Adipocyte (in vitro differentiated cells): Measurements from ENCODE around the gene TEX2.
"Not testable (repeated sequence)": the region's sequence is repeated elsewhere in the genome, so short reads cannot be mapped to it uniquely, and the experiment has no call there.

Experiments used
- DNase-seq: peaks from one replicate; pipeline ENCODE4 v3.0.0-alpha.2; 2015; ENCODE audit warnings: low read depth
- H3K27me3 ChIP-seq: replicated peaks from 2 replicates; pipeline ENCODE4 v1.7.0; 2013; ENCODE audit warnings: mild to moderate bottlenecking, low read length, moderate library complexity; ENCODE audit not compliant: control insufficient read depth, insufficient read depth
- H3K36me3 ChIP-seq: 2 replicates; pipeline ENCODE4 v1.7.0; 2013; ENCODE audit warnings: low read length, mild to moderate bottlenecking, moderate library complexity; ENCODE audit not compliant: control insufficient read depth, insufficient read depth, severe bottlenecking
- H3K4me1 ChIP-seq: 2 replicates; pipeline ENCODE4 v1.7.0; 2013; ENCODE audit warnings: mild to moderate bottlenecking, low read length, moderate library complexity; ENCODE audit not compliant: control insufficient read depth, insufficient read depth
- H3K4me3 ChIP-seq: 2 replicates; pipeline ENCODE4 v1.7.0; 2013; ENCODE audit warnings: mild to moderate bottlenecking, low read length, moderate library complexity
- H3K9ac ChIP-seq: 2 replicates; pipeline ENCODE4 v1.7.0; 2013; ENCODE audit warnings: mild to moderate bottlenecking, low read length, moderate library complexity
- H3K9me3 ChIP-seq: 2 replicates; pipeline ENCODE4 v1.7.0; 2013; ENCODE audit warnings: mild to moderate bottlenecking, low read length, moderate library complexity; ENCODE audit not compliant: control insufficient read depth

The TEX2 gene

DNA sequence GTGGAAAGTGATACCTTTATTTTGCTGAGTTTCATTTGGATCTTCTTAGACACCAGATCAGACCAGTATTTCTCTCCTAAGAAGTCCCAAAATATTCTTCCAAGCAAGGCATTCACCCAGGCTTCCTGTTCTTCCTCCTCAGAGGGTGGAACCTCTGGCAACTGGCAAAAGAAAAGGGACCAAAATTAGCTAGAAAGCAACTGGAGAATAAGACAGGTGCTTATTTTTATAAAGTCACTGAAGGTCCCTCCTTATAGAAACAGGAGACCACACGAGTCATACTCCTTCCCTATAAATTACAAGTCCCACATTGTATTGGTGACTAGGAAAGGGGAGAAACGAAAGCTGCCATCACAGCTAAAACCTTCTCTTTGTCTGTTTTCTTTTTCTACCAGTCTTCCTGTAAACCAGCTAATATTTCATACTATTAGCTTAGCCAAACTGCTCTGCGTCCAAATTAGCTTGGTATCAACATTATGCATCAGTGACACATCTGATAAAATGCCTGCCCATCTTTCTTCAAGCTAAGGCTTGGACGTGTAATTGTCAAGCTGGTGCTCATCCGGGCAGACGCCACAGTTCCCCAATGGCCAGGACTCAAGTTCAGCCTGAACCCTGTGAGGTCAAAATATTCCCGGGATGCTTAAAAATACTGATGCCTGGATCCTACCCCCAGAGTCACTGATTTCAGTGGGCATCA is 85.6 kb downstream of the TEX2 start:
- Histone ChIP-seq H3K4me3 (no peak overlapping the region), H3K36me3 (peaks cover 14% of the 10 kb centered on the region), H3K27me3 (no peaks in the 10 kb centered on the region), H3K9me3 (no peaks in the 10 kb centered on the region), H3K4me1 (peaks cover 54% of the 10 kb centered on the region), H3K9ac (no peak overlapping the region)
- DNase-seq, result no peak

DNA sequence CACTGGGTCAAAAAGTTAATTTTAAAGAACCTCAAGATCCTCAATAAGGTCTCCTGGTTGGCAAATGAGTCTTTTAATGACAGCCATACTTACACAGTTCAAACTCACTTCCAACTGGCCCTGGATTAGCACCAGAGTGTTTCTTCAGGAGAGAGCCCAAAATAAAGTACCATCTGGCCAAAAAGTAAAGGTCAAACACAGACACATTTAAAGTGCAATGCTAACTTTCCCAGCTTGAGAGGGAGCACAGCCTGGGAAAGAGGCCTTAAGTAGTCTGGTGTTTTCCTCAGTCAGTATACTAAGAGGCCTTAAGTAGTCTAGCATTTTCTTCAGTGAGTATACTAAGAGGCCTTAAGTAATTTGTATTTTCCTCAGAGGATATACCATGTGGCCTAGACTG is 86.5 kb downstream of the TEX2 start:
- H3K36me3 ChIP-seq, result peaks cover 14% of the 10 kb centered on the region
- no peak overlapping the region for H3K4me3 ChIP-seq
- H3K9ac ChIP-seq, result no peak overlapping the region
- no peaks in the 10 kb centered on the region for H3K27me3 ChIP-seq
- peaks cover 54% of the 10 kb centered on the region for H3K4me1 ChIP-seq
- H3K9me3 ChIP-seq, result no peaks in the 10 kb centered on the region
- DNase-seq, result no peak

DNA sequence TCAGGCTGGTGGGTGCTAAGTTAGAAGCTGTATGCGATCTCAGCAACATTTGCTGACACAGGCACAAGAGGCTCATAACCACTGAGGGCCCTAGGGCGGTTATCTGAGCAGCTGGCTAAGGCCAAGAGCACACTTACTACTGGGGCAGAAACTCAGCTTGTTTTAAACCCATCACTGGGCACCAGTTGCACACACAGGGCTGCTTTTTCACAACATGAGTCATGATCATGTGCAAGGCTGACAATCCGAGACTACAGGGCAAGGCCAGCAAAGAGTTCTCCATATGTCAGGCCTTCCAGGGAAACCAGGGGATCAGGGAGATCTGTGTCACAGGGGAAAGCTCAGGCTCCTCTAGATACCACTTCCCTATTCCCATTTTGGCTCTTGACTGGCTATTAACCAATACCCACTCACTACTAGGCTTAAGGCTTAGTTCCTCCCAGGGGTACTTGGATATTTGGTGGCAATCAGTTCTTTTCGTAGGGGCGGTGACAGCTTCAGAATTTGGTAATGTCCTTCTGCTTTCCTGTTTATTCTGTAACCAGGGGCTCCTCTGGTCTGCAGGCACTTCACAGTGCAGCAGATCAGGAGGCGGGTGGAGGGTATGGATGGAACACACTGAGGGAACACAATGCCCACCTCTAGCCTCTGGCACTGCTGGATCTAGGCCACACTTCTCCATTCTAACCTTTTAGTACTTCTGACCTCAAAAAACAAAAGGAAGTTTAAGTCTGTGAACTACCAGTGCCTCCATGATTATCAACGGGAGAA is 88.2 kb downstream of the TEX2 start:
- Histone ChIP-seq H3K9me3 (no peaks in the 10 kb centered on the region), H3K9ac (peak overlapping the region; percentile 13), H3K36me3 (peaks cover 22% of the 10 kb centered on the region), H3K27me3 (no peaks in the 10 kb centered on the region), H3K4me3 (no peak overlapping the region), H3K4me1 (peaks cover 45% of the 10 kb centered on the region)
- DNase-seq, result no peak

DNA sequence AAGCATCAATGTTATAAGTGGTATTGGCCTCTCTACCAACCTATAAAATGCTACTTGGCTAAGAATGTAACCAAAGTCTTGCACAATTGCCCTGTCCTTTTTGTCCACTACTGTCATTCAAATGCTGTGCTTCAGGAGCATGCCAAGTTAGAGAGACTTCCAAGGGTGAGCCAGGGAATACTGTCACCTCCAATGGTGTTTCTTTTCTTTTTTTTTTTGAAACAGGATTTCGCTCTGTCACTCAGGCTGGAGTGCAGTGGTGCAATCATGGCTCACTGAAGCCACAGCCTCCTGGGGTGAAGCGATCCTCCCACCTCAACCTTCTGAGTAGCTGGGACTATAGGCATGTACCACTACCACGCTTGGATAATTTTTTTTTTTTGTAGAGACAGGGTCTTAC is 89.4 kb downstream of the TEX2 start:
- peaks cover 27% of the 10 kb centered on the region for H3K36me3 ChIP-seq
- no peak for DNase-seq
- H3K9ac ChIP-seq, result peak overlapping the region; percentile 13
- no peak overlapping the region for H3K4me3 ChIP-seq
- H3K9me3 ChIP-seq, result no peaks in the 10 kb centered on the region
- no peaks in the 10 kb centered on the region for H3K27me3 ChIP-seq
- peaks cover 42% of the 10 kb centered on the region for H3K4me1 ChIP-seq

DNA sequence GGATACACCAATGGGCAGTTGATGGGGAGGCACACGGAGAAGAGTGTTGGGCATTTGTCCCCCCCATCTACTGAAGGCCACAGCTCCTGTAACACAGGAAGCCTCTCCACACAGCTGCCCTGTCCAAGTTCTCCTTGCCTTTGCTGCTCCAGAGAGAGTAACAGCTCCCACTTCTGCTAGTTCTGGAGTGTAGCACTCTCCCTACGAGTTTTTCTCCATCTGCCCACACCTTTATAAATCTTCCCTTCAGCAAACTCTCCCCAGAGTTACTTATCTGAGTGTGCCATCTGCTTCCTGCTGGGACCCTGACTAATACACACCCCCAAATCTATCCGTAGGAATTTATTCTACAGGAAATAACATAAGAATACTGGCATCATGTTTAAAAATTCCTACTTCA is 90.5 kb downstream of the TEX2 start:
- no peak for DNase-seq
- Histone ChIP-seq H3K27me3 (no peaks in the 10 kb centered on the region), H3K9me3 (no peaks in the 10 kb centered on the region), H3K4me3 (no peak overlapping the region), H3K36me3 (peaks cover 26% of the 10 kb centered on the region), H3K9ac (no peak overlapping the region), H3K4me1 (peaks cover 42% of the 10 kb centered on the region)

DNA sequence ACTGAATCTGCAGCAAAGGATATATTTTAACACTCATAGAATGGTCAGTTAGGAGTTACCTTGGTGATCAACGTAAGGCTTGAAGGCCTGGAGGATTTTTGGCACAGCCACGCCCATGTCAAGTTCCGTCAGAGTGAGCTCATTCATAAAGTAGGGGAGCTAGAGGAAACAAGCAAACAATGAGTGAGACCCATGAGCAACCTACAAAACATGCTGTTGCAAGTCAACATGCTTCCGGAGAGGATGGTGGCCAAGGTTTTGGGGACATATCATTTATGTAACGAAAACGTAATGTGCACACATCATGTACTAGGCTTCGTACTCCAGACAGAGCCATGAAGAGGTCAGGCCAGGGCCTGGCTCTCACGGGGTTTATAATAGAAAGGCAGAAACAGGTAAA is 92.0 kb downstream of the TEX2 start:
- Histone ChIP-seq H3K4me3 (no peak overlapping the region), H3K27me3 (no peaks in the 10 kb centered on the region), H3K9me3 (no peaks in the 10 kb centered on the region), H3K4me1 (peaks cover 29% of the 10 kb centered on the region), H3K9ac (no peak overlapping the region), H3K36me3 (peaks cover 34% of the 10 kb centered on the region)
- no peak for DNase-seq

DNA sequence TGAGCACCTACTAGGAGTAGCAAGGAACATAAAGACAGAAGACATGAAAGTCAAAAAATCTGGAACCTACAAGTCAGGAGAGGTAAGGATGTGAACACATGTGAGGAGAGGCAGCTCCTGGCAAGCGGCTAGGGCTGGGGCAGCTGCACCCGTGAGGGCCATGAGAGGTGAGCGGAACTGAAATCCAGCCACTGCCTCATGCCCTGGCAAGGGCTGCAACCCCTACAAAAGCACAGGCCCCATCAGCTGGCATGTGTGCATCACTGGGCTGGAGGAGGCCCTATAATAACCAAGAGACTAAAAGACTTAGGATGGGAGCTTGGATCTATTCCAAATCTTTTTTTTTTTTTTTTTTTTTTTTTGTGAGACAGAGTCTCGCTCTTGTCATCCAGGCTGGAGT is 92.8 kb downstream of the TEX2 start:
- Histone ChIP-seq H3K27me3 (no peaks in the 10 kb centered on the region), H3K9me3 (no peaks in the 10 kb centered on the region), H3K4me3 (no peak overlapping the region), H3K36me3 (peaks cover 39% of the 10 kb centered on the region), H3K9ac (no peak overlapping the region), H3K4me1 (peaks cover 21% of the 10 kb centered on the region)
- DNase-seq, result no peak

DNA sequence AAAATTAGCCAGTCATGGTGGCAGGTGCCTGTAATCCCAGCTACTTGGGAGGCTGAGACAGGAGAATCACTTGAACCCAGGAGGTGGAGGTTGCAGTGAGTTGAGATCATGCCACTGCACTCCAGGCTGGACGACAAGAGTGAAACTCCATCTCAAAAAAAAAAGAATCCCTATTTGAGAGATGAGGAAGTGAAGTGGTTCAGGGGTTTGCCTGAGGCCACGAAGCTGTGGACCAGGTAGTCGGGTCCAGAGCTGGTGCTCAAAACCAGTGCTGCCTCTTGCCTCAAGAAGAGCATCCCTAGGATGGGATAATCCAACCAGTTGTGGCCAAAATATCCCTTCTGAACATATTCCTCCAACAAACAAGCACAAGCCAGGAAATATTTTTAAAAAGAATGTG is 95.4 kb downstream of the TEX2 start:
- H3K9ac ChIP-seq, H3K9me3 ChIP-seq, H3K4me3 ChIP-seq, H3K4me1 ChIP-seq, H3K27me3 ChIP-seq, DNase-seq: not testable (repeated sequence)
- peaks cover 42% of the 10 kb centered on the region for H3K36me3 ChIP-seq

DNA sequence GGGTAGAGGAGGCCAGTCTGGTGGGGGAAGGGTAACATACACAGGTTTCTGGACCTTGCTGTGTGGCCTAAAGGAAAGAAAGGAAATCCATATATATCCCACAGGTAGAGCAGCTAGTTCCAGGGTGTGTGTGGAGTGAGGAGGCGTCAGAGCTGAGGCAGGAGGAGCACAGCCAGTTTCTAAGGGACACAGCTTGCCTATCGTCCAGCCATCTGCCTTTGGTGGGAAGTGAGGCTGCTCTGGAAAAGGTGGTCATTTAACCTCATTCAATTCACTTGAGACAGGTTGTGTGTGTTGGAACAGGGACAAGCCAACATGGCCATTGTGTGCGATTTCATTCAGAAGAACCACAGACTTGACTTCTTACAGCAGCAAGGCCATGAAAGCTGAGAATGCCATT is 96.2 kb downstream of the TEX2 start:
- Histone ChIP-seq H3K36me3 (peaks cover 42% of the 10 kb centered on the region), H3K4me1 (no peaks in the 10 kb centered on the region), H3K9me3 (no peaks in the 10 kb centered on the region), H3K9ac (no peak overlapping the region), H3K4me3 (no peak overlapping the region), H3K27me3 (no peaks in the 10 kb centered on the region)
- DNase-seq, result no peak

DNA sequence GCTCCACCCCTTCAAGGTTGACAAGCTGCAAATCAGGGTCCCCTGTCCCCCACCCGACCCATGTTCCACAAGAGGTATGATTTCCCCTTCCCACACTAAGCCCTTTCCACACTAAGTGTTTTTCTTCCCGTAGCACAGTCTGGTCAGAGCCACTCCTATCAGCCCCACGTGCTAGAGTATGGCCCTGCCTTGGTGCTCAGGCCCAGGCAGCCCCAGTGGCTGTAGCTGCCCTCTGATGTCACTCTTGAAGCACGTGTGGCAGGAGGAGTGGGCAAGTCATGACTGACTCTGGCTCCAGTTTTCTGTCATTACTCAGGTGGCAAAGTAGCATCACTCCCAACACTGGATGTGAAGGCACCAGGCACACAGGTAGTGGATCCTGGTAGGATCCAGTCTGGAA is 97.7 kb downstream of the TEX2 start:
- peaks cover 37% of the 10 kb centered on the region for H3K36me3 ChIP-seq
- H3K4me1 ChIP-seq, result no peaks in the 10 kb centered on the region
- no peaks in the 10 kb centered on the region for H3K9me3 ChIP-seq
- no peak overlapping the region for H3K9ac ChIP-seq
- H3K4me3 ChIP-seq, result no peak overlapping the region
- no peaks in the 10 kb centered on the region for H3K27me3 ChIP-seq
- DNase-seq, result no peak

DNA sequence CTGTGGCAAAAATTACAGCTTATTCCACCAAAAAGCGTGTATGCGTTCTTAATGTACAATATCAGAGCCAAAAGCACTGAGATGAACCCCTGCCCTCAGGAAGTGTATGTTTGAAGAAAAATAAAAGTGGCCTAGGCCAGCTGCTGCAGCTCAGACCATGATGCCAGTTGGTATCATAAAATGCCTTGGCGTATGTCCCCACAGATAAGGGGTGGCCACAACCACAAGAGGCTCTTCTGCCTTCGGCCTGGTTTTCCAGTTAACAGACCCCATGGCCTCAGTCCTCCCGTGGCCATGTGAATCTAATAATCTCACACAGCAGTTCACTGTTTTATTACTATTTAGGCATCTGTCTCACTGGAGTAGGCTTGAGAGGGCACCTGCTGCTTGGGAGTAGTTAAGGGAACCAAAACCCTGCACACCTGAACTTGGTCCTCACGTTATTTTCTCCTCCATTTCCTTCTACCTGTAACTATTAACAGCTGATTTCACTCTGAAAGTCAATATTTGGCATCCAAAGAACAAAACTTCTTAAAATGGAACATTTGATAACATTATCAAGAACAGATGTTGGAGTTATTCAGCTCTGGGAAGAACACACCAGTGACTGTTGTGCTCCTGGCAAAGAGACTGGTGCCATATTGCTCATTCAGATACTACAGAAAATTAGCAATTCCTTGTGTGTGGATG is 98.3 kb downstream of the TEX2 start:
- H3K9me3 ChIP-seq, result no peaks in the 10 kb centered on the region
- no peak for DNase-seq
- no peak overlapping the region for H3K9ac ChIP-seq
- no peaks in the 10 kb centered on the region for H3K27me3 ChIP-seq
- H3K4me1 ChIP-seq, result no peaks in the 10 kb centered on the region
- H3K36me3 ChIP-seq, result peaks cover 33% of the 10 kb centered on the region
- no peak overlapping the region for H3K4me3 ChIP-seq
